HL-60 (cell line): ENCODE data around the gene EPYC.

Experiments
- DNase-seq, 2 experiments: peaks; one replicate each; pipeline ENCODE4 v3.0.0-alpha.2; 2010 to 2020; ENCODE audit warnings: low read depth in 1 of 2, low spot score in 1 of 2
- H3K27ac ChIP-seq: fragments of 250-450 bp; sonication (Bioruptor Pico); replicated peaks from 2 replicates; pipeline ENCODE4 v1.5.1; 2020; ENCODE audit warnings: mild to moderate bottlenecking, moderate library complexity
- H3K27me3 ChIP-seq: fragments of 250-450 bp; sonication (Bioruptor Pico); 2 replicates; pipeline ENCODE4 v1.5.1; 2021; ENCODE audit warnings: mild to moderate bottlenecking, moderate library complexity; ENCODE audit not compliant: insufficient read depth, poor library complexity, severe bottlenecking
- H3K4me3 ChIP-seq: replicated peaks from 2 replicates; pipeline ENCODE4 v1.5.1; 2011; ENCODE audit warnings: mild to moderate bottlenecking, control low read depth, low read length; ENCODE audit not compliant: insufficient read depth
- GABPA ChIP-seq: IDR thresholded peaks from 2 replicates; pipeline ENCODE4 v1.6.1; 2012; ENCODE audit warnings: low read depth
- POLR2AphosphoS5 ChIP-seq: IDR thresholded peaks from 2 replicates; pipeline ENCODE4 v1.6.1; 2012; ENCODE audit warnings: low read depth
- SPI1 ChIP-seq: IDR thresholded peaks from 2 replicates; pipeline ENCODE4 v1.6.1; 2012; ENCODE audit warnings: low read depth, mild to moderate bottlenecking, borderline replicate concordance
- TF ChIP-seq, protein P1 (sequence below): IDR thresholded peaks from one replicate; pipeline ENCODE4 v1.5.1; 2011; ENCODE audit warnings: low read length, control low read depth, inconsistent platforms; ENCODE audit not compliant: insufficient read depth
- TF ChIP-seq, protein P2 (sequence below): IDR thresholded peaks from 2 replicates; pipeline ENCODE4 v1.6.1; 2012; ENCODE audit warnings: low read depth; ENCODE audit not compliant: insufficient replicate concordance

The EPYC gene

DNA sequence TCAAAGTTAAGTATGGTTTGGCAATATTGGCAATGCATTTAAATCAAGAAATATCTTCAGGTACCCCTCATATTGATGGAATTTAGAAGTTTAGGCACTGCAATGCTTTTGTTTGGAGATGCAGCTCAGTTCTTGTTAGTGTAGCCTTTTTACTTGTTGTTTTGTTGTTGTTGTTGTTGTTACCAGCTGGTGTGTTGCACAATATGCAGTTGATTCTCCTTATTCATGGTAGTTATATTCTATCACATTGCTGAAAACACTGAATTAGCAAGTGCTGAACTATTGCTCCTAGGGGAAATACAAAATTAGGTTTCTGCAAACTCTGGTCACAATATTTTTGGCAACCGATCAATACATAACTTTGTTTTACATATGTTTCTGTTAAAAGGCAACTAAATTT is 84.5 kb downstream of the EPYC start:
- Histone ChIP-seq H3K27ac (no peak overlapping the region), H3K4me3 (no peak overlapping the region), H3K27me3 (no peaks in the 10 kb centered on the region)
- TF ChIP-seq POLR2AphosphoS5 (no peak), SPI1 (no peak), GABPA (no peak)
- TF ChIP-seq, protein P1, sequence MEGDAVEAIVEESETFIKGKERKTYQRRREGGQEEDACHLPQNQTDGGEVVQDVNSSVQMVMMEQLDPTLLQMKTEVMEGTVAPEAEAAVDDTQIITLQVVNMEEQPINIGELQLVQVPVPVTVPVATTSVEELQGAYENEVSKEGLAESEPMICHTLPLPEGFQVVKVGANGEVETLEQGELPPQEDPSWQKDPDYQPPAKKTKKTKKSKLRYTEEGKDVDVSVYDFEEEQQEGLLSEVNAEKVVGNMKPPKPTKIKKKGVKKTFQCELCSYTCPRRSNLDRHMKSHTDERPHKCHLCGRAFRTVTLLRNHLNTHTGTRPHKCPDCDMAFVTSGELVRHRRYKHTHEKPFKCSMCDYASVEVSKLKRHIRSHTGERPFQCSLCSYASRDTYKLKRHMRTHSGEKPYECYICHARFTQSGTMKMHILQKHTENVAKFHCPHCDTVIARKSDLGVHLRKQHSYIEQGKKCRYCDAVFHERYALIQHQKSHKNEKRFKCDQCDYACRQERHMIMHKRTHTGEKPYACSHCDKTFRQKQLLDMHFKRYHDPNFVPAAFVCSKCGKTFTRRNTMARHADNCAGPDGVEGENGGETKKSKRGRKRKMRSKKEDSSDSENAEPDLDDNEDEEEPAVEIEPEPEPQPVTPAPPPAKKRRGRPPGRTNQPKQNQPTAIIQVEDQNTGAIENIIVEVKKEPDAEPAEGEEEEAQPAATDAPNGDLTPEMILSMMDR: no peak
- TF ChIP-seq, protein P2, sequence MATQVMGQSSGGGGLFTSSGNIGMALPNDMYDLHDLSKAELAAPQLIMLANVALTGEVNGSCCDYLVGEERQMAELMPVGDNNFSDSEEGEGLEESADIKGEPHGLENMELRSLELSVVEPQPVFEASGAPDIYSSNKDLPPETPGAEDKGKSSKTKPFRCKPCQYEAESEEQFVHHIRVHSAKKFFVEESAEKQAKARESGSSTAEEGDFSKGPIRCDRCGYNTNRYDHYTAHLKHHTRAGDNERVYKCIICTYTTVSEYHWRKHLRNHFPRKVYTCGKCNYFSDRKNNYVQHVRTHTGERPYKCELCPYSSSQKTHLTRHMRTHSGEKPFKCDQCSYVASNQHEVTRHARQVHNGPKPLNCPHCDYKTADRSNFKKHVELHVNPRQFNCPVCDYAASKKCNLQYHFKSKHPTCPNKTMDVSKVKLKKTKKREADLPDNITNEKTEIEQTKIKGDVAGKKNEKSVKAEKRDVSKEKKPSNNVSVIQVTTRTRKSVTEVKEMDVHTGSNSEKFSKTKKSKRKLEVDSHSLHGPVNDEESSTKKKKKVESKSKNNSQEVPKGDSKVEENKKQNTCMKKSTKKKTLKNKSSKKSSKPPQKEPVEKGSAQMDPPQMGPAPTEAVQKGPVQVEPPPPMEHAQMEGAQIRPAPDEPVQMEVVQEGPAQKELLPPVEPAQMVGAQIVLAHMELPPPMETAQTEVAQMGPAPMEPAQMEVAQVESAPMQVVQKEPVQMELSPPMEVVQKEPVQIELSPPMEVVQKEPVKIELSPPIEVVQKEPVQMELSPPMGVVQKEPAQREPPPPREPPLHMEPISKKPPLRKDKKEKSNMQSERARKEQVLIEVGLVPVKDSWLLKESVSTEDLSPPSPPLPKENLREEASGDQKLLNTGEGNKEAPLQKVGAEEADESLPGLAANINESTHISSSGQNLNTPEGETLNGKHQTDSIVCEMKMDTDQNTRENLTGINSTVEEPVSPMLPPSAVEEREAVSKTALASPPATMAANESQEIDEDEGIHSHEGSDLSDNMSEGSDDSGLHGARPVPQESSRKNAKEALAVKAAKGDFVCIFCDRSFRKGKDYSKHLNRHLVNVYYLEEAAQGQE: no peak
- no peak for DNase-seq

DNA sequence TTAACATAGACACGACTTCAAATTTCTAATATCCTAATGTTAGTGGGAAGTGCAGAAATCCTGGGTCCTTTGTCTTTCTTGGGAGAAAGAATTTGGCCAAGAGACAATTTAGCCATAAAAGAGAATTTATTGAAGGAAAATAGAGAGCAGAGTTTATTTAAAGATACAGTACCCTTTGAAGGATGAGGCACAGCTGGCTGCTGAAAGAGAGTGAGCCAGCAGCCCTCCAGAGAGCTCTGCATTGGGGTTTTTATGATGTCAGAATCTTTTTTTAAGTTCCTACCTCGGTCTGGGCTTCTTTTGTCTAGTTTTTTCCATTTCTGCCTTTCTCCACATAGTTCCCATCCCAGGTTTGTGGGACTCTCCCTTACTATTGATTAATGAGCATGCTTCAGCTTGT is 87.3 kb downstream of the EPYC start:
- H3K27ac ChIP-seq: no peak overlapping the region
- no peak for DNase-seq
- H3K4me3 ChIP-seq: no peak overlapping the region
- H3K27me3 ChIP-seq: no peaks in the 10 kb centered on the region
- no peak for TF ChIP-seq GABPA
- TF ChIP-seq, protein P1: no peak
- TF ChIP-seq, protein P2: no peak
- TF ChIP-seq POLR2AphosphoS5: no peak
- no peak for TF ChIP-seq SPI1

DNA sequence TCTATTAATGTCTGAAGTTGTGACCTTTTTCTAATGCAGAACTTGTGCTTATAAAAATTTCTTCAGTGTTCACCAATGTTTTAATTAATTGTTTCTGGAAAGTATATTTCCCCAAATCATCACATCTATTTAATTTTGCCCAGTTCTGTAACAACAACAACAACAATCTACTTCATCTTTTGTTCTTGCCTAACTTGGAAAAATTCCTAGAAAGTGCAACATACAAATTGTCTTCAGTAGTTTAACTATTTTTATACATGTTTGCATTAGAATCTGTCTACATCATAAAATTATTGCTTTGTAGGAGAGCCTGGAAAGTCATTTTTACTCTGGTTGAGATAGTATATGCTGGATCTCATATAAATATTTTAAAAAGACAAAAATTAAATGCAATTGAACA is 88.3 kb downstream of the EPYC start:
- TF ChIP-seq GABPA (no peak), SPI1 (no peak)
- TF ChIP-seq, protein P1: no peak
- Histone ChIP-seq H3K27ac (no peak overlapping the region), H3K4me3 (no peak overlapping the region), H3K27me3 (no peaks in the 10 kb centered on the region)
- no peak for DNase-seq

DNA sequence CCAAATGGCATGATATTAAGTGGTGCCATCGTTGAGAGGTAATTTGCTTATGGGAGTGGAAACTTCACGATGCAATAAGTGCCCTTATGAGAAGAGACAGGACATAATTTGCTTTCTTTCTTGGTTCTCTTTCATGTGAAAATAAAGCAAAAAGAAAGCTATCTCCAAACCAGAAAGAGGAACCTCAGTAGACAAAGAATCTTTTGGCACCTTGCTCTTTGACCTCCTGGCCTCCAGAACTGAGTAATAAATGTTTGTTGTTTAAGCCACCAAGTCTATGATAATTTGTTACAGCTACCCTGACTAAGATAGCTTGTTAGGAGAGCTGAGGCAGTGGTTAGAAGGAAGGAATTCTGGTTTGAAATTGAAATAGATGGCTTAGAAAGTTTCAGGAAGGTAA is 89.4 kb downstream of the EPYC start:
- TF ChIP-seq GABPA (no peak), SPI1 (no peak), POLR2AphosphoS5 (no peak)
- TF ChIP-seq, protein P1: no peak
- TF ChIP-seq, protein P2: no peak

More for the DNA sequence above, 89.4 kb downstream of the EPYC start:
- H3K4me3 ChIP-seq: no peak overlapping the region
- DNase-seq: no peak
- no peaks in the 10 kb centered on the region for H3K27me3 ChIP-seq
- H3K27ac ChIP-seq: no peak overlapping the region
